Measurements from ENCODE around the gene NOTCH4. TPM values are rescaled to one million over a fixed set of nuclear protein-coding genes. Genes with fewer than 3 reads are reported as not detected.

Gene NOTCH4
- total and polyA plus RNA-seq, 2 of the 4 experiments (the other 2 are of a cell fraction), result 0.96 to 1.3 TPM

DNA sequence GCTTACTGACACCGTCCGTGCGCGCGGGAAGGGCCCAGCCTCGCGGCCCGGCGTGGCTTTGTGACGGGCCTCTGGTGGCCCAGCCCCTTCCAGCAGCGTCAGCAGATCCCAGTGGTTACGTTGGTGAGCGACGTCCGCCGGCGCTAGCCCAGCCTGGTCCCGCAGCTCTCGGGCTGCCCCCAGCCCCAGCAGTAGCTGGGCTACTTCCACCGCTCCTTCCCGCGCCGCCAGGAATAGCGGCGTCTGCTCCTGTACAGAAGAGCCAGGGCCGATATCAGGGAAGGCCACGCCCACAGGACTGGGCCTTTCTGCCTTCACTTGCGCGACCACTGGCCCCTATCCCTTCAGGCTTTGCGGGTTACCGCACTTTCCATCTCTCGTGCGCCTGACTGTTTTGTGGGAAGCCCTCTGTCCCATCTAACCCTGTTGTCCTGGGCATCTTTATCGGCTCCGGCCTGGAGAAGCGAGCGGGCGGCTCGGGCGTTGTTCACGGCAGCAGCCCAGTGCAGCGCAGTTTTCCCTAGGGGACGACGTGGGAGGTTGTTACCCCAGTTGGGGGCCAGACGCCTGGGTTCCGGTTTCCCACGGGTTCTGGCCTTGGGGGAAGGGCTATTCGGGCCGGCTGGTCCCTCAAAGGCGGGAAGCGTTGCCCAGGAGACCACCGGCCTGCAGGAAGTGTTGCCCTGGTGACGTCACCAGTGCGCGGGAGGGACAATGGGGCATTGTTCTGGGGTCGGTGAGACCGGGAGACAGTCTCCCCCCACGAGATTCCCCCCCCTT lies 27.8 kb downstream of the NOTCH4 start:
- Histone ChIP-seq H3K4ac (ENCODE audit: low read depth, low read length) (peak overlapping the region; percentile 96), H4K20me1 (ENCODE audit: insufficient read depth, low read length) (no peaks in the 10 kb centered on the region), H3K4me3 (ENCODE audit: insufficient read depth, low read depth, low read length) (peak overlapping the region; percentile 67), H3K79me1 (ENCODE audit: low read depth in 1 of 2, low read length in 2 of 2) (peaks cover 14 to 38% of the 10 kb centered on the region in 2 experiments), H3K4me2 (ENCODE audit: low read depth, low read length) (peak overlapping the region; percentile 86), H3K27me3 (ENCODE audit: control insufficient read depth, insufficient read depth, low read length) (peaks cover 3% of the 10 kb centered on the region; the same call in 1 of the 2 replicates), H4K8ac (ENCODE audit: low read depth in 2 of 2, low read length in 2 of 2) (peak overlapping the region; percentile 98 to 99), H3K9me1 (ENCODE audit: insufficient read depth, low read length) (peaks cover 25% of the 10 kb centered on the region), H4K5ac (ENCODE audit: low read depth, low read length) (peak overlapping the region; percentile 77), H2BK5ac (ENCODE audit: low read depth, low read length, poor library complexity, severe bottlenecking) (peak overlapping the region; percentile 91), H3K14ac (replicated peaks; ENCODE audit: low read depth, low read length) (peak overlapping the region; percentile 95), H2AFZ (replicated peaks; ENCODE audit: low read length, poor library complexity) (peak overlapping the region; percentile 98), H2BK20ac (ENCODE audit: low read depth, low read length) (no peak overlapping the region; the same call in 1 of the 2 replicates), H2BK120ac (ENCODE audit: low read depth, low read length) (peak overlapping the region; percentile 61), H3K56ac (ENCODE audit: extremely low read depth, insufficient read depth, low read length) (peak overlapping the region; percentile 89), H2BK15ac (ENCODE audit: low read depth, low read length) (peak overlapping the region; percentile 50; the same call in 1 of the 3 replicates), H3K9me3 (ENCODE audit: control insufficient read depth, insufficient read depth, low read length) (no peaks in the 10 kb centered on the region), H3K9ac (ENCODE audit: low read depth, low read length) (peak overlapping the region; percentile 91), H3K4me1 (ENCODE audit: control insufficient read depth, insufficient read depth, low read length) (peaks cover 10% of the 10 kb centered on the region), H4K91ac (ENCODE audit: insufficient read depth, low read depth, low read length) (peak overlapping the region; percentile 94), H3K36me3 (ENCODE audit: control insufficient read depth, insufficient read depth, low read length) (no peaks in the 10 kb centered on the region), H3K18ac (ENCODE audit: low read depth, low read length) (peak overlapping the region; percentile 70), H3K23ac (ENCODE audit: low read depth, low read length) (peak overlapping the region; percentile 63), H2AK5ac (ENCODE audit: low read depth, low read length) (peak overlapping the region; percentile 96), H3K27ac (ENCODE audit: insufficient read depth, low read length) (peak overlapping the region; percentile 94), H2AK9ac (replicated peaks; ENCODE audit: low read depth, low read length, poor library complexity) (peak overlapping the region; percentile 85)
- in situ Hi-C loops (cut with MboI; ENCODE audit: low sequenced_read_pairs), result loop anchor here (25.0 kb wide), 1 partner anchor 766 kb away; the partner anchor contains the start of genes BRD2 and HLA-DMA
- BruUV-seq (replicated peaks), result no TSS peak
- DNase-seq (peak; percentile 88), ATAC-seq (ENCODE audit: low read depth) (peak; percentile 1)
- intact Hi-C loops (cut with micrococcal nuclease), result loop anchor here (1.0 to 2.0 kb wide), 4 partner anchors 42 to 77 kb away; partner anchors contain the start of genes FKBPL and PPT2
- dilution Hi-C loops (cut with HindIII; ENCODE audit: low sequenced_read_pairs, unreplicated experiment), result no loop called here
- POLR2A ChIA-PET (ENCODE audit: unreplicated experiment), result interaction anchor here (0.8 to 1.2 kb wide), 4 partner anchors 9 to 776 kb away, joined by 4 to 7 read pairs (median 4); no protein-coding TSS in a partner anchor
- CTCF ChIA-PET, result interaction anchor here (0.8 to 1.1 kb wide), 3 partner anchors 45 to 673 kb away, joined by 4 to 6 read pairs (median 4); no protein-coding TSS in a partner anchor
- 0% methylated on average over 30 of the region's 58 CpGs; no CpG with 5 or more reads in 1 of the 2 experiments for WGBS, 2 experiments (ENCODE audit: extremely low coverage in 2 of 2, insufficient read length in 1 of 2)
- TF ChIP-seq RFX5 (IDR thresholded peaks at IDR 0.05; ENCODE audit: low read depth, low read length) (0 out of 2 replicates have a peak, but pooled peaks have one; percentile 2), CEBPB (IDR thresholded peaks at IDR 0.05; ENCODE audit: low read depth, low read length) (no peak), BHLHE40 (IDR thresholded peaks at IDR 0.05; ENCODE audit: low read depth, low read length) (peak; percentile 72), MAZ (IDR thresholded peaks at IDR 0.05; ENCODE audit: borderline replicate concordance, low read depth, low read length) (peak; percentile 72), CHD1 (IDR thresholded peaks at IDR 0.05; ENCODE audit: low read depth, low read length) (peak; percentile 97), MXI1 (IDR thresholded peaks at IDR 0.05; ENCODE audit: borderline replicate concordance, low read depth, low read length) (no peak), RCOR1 (IDR thresholded peaks at IDR 0.05; ENCODE audit: insufficient replicate concordance, low read length) (no peak), MAFK (IDR thresholded peaks at IDR 0.05; ENCODE audit: low read depth, low read length) (peak; percentile 92), NFE2L2 (IDR thresholded peaks at IDR 0.05; ENCODE audit: low read depth, low read length) (0 out of 2 replicates have a peak, but pooled peaks have one; percentile 7), FOS (IDR thresholded peaks at IDR 0.05; ENCODE audit: low read depth, low read length) (0 out of 2 replicates have a peak, but pooled peaks have one; percentile 30), POLR2A (IDR thresholded peaks at IDR 0.05; ENCODE audit: low read depth, low read length) (peak; percentile 95)
- TF ChIP-seq, protein P1, sequence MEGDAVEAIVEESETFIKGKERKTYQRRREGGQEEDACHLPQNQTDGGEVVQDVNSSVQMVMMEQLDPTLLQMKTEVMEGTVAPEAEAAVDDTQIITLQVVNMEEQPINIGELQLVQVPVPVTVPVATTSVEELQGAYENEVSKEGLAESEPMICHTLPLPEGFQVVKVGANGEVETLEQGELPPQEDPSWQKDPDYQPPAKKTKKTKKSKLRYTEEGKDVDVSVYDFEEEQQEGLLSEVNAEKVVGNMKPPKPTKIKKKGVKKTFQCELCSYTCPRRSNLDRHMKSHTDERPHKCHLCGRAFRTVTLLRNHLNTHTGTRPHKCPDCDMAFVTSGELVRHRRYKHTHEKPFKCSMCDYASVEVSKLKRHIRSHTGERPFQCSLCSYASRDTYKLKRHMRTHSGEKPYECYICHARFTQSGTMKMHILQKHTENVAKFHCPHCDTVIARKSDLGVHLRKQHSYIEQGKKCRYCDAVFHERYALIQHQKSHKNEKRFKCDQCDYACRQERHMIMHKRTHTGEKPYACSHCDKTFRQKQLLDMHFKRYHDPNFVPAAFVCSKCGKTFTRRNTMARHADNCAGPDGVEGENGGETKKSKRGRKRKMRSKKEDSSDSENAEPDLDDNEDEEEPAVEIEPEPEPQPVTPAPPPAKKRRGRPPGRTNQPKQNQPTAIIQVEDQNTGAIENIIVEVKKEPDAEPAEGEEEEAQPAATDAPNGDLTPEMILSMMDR (conservative IDR thresholded peaks at IDR 0.05; ENCODE audit: low read depth, low read length), result no peak
- TF ChIP-seq, protein P2, sequence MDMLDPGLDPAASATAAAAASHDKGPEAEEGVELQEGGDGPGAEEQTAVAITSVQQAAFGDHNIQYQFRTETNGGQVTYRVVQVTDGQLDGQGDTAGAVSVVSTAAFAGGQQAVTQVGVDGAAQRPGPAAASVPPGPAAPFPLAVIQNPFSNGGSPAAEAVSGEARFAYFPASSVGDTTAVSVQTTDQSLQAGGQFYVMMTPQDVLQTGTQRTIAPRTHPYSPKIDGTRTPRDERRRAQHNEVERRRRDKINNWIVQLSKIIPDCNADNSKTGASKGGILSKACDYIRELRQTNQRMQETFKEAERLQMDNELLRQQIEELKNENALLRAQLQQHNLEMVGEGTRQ (IDR thresholded peaks at IDR 0.05; ENCODE audit: low read depth, low read length), result peak; percentile 10; the same call in 1 of the 2 replicates
